Cardiac fibroblast (primary cell): ENCODE data around the gene FMN1.
"Not testable (repeated sequence)": the region's sequence is repeated elsewhere in the genome, so short reads cannot be mapped to it uniquely, and the experiment has no call there.

ENCODE experiments used
- DNase-seq, 2 donors: peaks; one replicate each; pipeline versions ENCODE4 v3.0.0 to v3.0.0-alpha.2; 2010; ENCODE audit warnings: low read depth in 2 of 2
- H3K4me3 ChIP-seq, 2 donors: replicated peaks in 1 of 2; 1 replicate in 1 of 2; 2 replicates in 1 of 2; pipeline ENCODE4 v1.5.1; 2011; ENCODE audit warnings: low read depth in 2 of 2, low read length in 2 of 2, mild to moderate bottlenecking in 2 of 2, moderate library complexity in 1 of 2
- TF ChIP-seq, protein P1 (sequence below): IDR thresholded peaks from one replicate; pipeline ENCODE4 v1.5.1; 2011; ENCODE audit warnings: low read depth, mild to moderate bottlenecking, low read length, inconsistent platforms

FMN1 gene

DNA sequence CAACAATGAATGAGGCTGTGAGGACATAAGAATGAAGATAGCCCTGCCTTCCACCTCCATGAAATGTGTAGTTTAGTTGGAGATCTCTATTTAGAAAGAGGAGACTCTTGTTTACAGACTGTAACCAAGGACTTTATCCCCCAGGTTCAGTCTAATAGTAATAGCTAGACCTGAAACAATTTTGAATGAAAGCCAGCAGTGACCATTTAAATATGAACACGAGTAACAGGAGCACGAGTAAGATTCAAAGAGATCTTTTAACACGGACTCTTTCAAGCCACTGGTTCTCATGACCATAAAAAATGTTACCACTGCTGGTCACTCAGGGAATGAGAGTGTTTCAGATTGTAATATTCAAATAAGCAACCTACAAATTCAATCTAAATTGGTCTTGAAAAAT, 123.1 kb downstream of the FMN1 start:
- DNase-seq = no peak
- TF ChIP-seq, protein P1, sequence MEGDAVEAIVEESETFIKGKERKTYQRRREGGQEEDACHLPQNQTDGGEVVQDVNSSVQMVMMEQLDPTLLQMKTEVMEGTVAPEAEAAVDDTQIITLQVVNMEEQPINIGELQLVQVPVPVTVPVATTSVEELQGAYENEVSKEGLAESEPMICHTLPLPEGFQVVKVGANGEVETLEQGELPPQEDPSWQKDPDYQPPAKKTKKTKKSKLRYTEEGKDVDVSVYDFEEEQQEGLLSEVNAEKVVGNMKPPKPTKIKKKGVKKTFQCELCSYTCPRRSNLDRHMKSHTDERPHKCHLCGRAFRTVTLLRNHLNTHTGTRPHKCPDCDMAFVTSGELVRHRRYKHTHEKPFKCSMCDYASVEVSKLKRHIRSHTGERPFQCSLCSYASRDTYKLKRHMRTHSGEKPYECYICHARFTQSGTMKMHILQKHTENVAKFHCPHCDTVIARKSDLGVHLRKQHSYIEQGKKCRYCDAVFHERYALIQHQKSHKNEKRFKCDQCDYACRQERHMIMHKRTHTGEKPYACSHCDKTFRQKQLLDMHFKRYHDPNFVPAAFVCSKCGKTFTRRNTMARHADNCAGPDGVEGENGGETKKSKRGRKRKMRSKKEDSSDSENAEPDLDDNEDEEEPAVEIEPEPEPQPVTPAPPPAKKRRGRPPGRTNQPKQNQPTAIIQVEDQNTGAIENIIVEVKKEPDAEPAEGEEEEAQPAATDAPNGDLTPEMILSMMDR = no peak
- H3K4me3 ChIP-seq = no peak overlapping the region

DNA sequence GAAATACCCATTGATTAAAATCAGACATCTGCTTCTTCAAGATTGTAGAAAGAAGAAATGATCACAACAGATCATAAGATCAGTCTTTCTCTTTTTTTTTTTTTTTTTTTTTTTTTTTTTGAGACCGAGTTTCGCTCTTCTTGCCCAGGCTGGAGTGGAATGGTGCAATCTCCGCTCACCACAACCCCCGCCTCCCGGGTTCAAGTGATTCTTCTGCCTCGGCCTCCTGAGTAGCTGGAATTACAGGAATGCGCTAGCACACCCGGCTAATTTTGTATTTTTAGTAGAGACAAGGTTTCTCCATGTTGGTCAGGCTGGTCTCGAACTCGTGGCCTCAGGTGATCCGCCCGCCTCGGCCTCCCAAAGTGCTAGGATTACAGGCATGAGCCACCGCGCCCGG, 124.6 kb downstream of the FMN1 start:
- not testable (repeated sequence) for DNase-seq

DNA sequence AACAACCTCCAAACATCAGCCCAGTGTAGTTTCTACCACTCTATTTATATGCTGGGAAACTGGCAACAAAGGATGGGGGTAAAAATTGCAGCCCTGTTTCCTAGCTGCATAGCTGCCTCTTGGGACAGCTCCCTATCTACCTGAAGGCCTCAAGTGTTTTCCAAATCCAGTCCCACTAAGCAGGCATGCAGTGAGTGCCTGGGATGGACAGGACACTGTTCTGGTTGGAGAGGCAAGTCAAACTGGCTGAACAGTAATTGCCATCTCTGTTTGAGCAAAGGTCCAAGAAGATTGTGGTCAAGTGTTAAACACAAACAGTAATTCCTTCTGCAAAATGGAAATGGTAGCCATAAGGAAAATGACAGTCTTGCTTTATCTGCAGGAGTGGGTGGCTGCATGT, 125.4 kb downstream of the FMN1 start:
- no peak for DNase-seq
- no peak overlapping the region for H3K4me3 ChIP-seq
- TF ChIP-seq, protein P1 = no peak

More for the DNA sequence above, 124.6 kb downstream of the FMN1 start:
- H3K4me3 ChIP-seq = not testable (repeated sequence)

DNA sequence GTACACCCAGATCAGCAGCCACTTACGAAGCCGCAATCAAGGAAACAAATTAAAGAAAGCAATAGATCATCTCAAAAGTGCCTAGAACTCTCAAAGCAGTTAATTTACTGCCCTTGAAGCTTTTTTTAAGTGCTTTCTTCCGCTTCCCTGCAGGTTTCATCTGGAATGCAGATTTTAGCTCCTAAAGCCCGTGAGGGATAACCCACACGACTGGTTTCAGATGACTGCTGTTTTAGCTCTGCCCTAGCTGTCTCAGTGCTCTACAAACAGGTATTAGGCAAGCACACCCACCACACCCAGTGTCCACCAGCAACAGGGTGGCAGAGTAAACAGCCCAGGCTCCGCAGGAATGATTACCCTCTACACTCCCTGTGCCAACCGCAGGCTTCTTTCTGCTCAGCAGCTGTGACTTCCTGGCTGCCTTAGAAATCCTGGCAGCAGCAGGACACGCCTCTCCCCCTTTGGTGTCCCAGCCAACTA, 126.0 kb downstream of the FMN1 start:
- peak in 1 of 2 donors; percentile 14 for DNase-seq
- TF ChIP-seq, protein P1 = no peak
- H3K4me3 ChIP-seq = no peak overlapping the region

DNA sequence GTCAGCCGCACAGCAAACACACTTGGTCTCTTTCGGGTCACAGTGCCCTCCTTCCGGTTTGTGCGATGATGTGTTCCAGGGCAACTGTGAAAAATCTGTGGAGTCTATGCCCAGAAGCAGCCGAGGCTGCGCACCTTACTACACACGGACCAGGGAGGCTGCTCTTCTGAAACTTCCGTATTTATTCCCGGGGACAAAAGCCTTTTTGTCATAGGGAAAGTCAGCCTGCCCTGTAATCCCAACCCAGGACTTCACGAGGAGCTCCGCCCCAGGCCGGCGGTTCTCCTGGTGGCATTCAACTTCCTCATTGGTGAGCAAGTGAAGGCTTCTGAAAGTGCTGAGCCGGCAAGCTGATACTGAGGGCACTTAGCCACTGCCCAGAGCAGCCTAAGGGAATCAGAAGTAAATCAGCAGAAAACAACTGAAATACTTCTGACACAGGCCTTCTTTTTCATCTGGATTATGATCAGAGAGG, 126.5 kb downstream of the FMN1 start:
- no peak for DNase-seq
- no peak overlapping the region for H3K4me3 ChIP-seq
- TF ChIP-seq, protein P1 = no peak

DNA sequence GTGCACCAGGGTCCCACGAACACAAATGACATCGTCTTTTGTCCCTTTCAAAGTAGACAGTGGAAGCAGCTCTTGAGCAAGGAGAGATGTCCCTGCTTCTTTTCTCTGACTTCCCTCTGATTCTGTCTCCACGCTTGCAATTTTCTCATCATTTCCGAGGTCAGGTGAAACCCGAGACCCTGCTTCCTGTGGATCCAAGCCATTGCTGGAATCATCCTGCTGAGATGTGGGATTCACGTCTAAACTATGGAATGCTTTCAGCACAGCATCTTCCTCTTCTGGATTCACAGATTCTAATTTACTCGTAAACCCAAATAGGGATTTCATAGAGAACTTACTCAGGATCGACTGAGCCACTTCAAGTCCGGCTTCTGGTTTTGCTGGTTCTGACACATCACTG, 127.1 kb downstream of the FMN1 start:
- TF ChIP-seq, protein P1 = no peak
- no peak for DNase-seq
- no peak overlapping the region for H3K4me3 ChIP-seq

DNA sequence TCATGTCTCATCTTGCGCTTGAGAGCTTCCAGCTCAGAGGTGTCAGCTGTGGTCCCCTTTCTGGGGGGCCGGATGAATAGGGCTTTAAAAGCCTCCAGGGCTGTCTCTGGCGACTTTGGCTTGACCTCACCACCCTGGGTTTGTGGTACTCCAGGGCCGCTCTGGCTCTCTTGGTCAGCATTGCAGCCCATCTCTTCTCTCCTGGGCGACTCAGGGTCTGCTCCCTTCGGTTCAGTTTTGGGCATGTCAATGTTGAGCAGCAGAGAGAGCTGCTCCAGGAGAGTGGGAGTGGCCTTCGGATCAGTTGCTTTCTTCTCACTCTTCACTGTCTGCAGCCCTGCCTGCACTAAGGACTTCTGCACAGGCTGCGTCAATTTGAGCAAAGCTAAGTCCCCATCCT, 127.9 kb downstream of the FMN1 start:
- TF ChIP-seq, protein P1 = no peak
- DNase-seq = no peak
- no peak overlapping the region for H3K4me3 ChIP-seq
